ENCODE data around the gene LRRK1. TPM values are rescaled to one million over a fixed set of nuclear protein-coding genes. Genes with fewer than 3 reads are reported as not detected.

LRRK1 gene
- total and polyA plus RNA-seq, 9 donors: 6.5 to 27.3 (median 17.5) TPM

- Histone ChIP-seq H3K4me3 (no peak overlapping the region), H3K36me3 (no peaks in the 10 kb centered on the region), H3K27ac (no peak overlapping the region), H3K9me3 (no peaks in the 10 kb centered on the region), H3K27me3 (no peaks in the 10 kb centered on the region), H3K4me1 (ENCODE audit: insufficient read depth) (no peaks in the 10 kb centered on the region)
- WGBS, 3 donors: 82 to 88% (median 86%) methylated on average over 7 of the region's 7 CpGs
- no peak for DNase-seq
- intact Hi-C loops (cut with DNase I): no loop called here
- TF ChIP-seq EP300 (IDR thresholded peaks at IDR 0.05) (no peak), POLR2A (IDR thresholded peaks at IDR 0.05) (no peak), CTCF (IDR thresholded peaks at IDR 0.05) (no peak)
Measured at GRCh38 chr15:101105059-101105891, 186.1 kb downstream of the LRRK1 start.

- intact Hi-C loops (cut with DNase I): no loop called here
- WGBS, 3 donors: 80 to 82% (median 81%) methylated on average over 7 of the region's 7 CpGs
- H3K27me3 ChIP-seq: no peaks in the 10 kb centered on the region
Measured at GRCh38 chr15:101107101-101107500, 187.9 kb downstream of the LRRK1 start.

GRCh38 chr15:101107625-101108460 is 188.7 kb downstream of the LRRK1 start:
- intact Hi-C loops (cut with DNase I): no loop called here
- Histone ChIP-seq H3K4me1 (ENCODE audit: insufficient read depth) (no peaks in the 10 kb centered on the region), H3K36me3 (no peaks in the 10 kb centered on the region), H3K27ac (no peak overlapping the region), H3K27me3 (no peaks in the 10 kb centered on the region), H3K4me3 (no peak overlapping the region), H3K9me3 (no peaks in the 10 kb centered on the region)
- 74 to 84% (median 80%) methylated on average over 6 of the region's 6 CpGs for WGBS, 3 donors
- no peak for TF ChIP-seq CTCF (IDR thresholded peaks at IDR 0.05)
- no peak for TF ChIP-seq POLR2A (IDR thresholded peaks at IDR 0.05)
- TF ChIP-seq EP300 (IDR thresholded peaks at IDR 0.05): no peak
- peak in 1 of 5 donors; percentile 1 for DNase-seq

More at GRCh38 chr15:101107101-101107500, 187.9 kb downstream of the LRRK1 start:
- peak in 2 of 5 donors; percentile 1 to 22 for DNase-seq
- Histone ChIP-seq H3K4me3 (no peak overlapping the region), H3K9me3 (no peaks in the 10 kb centered on the region), H3K36me3 (no peaks in the 10 kb centered on the region), H3K4me1 (ENCODE audit: insufficient read depth) (no peaks in the 10 kb centered on the region), H3K27ac (no peak overlapping the region)
- TF ChIP-seq EP300 (IDR thresholded peaks at IDR 0.05): no peak
- TF ChIP-seq POLR2A (IDR thresholded peaks at IDR 0.05): no peak
- TF ChIP-seq CTCF (IDR thresholded peaks at IDR 0.05): no peak

- WGBS, 3 donors: 95 to 98% (median 95%) methylated on average over 10 of the region's 10 CpGs
- DNase-seq: peak in 2 of 5 donors; percentile 2 to 17
- no peak overlapping the region for H3K4me3 ChIP-seq
- intact Hi-C loops (cut with DNase I): no loop called here
- TF ChIP-seq EP300 (IDR thresholded peaks at IDR 0.05) (no peak), CTCF (IDR thresholded peaks at IDR 0.05) (no peak), POLR2A (IDR thresholded peaks at IDR 0.05) (no peak)
- H3K4me1 ChIP-seq (ENCODE audit: insufficient read depth): no peaks in the 10 kb centered on the region
- no peaks in the 10 kb centered on the region for H3K36me3 ChIP-seq
- no peaks in the 10 kb centered on the region for H3K27me3 ChIP-seq
- no peak overlapping the region for H3K27ac ChIP-seq
- no peaks in the 10 kb centered on the region for H3K9me3 ChIP-seq
Measured at GRCh38 chr15:101108461-101108775, 189.3 kb downstream of the LRRK1 start.

Measured in ovary (tissue), 9 donors.